GF-D8 (cell line): Measurements from ENCODE around the gene TOGARAM2.

Source experiments
- DNase-seq: peaks from one replicate; lab custom pipeline; 2025; lab: John Stamatoyannopoulos, UW

TOGARAM2 gene

DNA sequence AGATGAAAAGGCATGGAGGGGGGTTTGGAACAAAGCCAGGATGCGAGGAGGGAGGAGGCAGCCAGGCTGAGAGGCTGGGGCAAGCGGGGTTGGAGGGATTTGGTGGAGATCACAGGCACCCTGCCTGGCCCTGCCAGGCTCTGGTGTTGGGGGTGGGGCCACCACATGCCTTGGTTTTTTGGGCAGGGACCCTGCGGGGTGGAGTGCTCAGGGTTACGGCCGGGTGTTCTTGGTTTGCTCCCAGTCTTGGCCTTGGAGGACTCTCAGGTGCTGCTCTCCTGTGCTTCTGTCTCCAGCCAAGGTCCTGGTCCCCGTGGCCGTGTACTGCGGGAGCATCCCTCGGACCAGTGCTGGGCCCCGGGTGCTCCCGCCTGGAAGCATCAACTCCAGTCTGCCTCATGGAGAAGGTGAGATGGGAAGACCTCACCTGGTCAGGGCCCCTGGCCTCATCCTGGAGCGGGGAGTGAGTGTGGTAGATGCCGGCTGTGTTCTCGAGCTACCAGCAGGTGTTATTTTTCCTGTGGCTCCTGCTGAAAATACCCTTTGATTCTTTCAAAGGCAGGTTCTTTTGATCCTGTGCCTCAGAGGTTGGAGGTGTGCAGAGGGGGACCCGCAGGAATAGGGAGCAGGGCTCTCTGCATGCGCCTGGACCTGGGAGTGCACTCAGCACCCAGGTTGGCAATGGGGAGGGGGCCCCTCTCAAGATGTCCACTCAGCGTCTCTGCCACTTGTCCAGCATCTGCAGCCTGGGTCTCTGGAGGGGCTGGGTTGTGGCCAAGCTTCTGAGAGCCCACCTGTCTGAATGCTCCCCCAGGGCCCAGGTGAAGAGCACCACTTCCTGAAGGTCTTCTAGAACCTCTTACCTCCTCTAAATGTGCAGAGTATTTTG, 17.0 kb downstream of the TOGARAM2 start:
- no peak for DNase-seq

DNA sequence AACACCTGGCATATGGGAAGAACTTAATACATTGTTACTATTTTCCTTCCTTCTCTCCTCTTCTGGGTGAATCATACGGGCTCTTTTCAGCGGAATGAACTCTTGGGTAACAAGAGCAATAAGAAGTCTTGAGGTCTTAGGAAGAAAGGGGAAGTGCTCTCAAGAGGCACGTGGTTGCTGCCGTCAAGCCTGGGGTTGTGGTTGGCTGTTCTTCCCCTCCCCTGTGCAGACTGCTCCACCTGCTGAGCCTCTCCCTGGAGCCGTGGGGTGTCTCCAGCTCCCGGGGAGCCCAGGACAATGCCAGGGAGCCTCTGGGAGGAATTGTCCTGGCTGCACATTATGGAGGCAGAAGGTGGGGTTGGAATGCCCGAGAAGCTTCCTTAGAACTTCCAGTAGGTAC, 19.4 kb downstream of the TOGARAM2 start:
- peak; percentile 96 for DNase-seq

DNA sequence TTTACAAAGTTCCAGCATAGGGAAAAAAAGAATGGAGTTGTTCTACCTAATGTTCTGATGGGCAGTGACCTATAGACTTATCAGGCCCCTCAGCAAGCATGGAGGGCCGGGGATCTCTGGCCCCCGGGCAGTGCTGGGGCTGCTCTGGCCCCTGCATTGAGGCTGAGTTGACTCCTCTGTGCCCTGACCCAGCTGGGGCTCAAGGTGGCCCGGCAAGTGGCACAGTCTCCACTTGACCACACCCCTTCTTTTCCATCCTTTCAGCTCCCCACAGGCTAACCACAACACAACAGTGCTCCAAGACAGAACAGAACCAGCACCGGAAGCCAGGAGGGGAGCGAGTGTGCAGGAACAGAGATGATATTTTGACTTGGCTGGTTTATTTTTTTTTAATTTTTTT, 19.9 kb downstream of the TOGARAM2 start:
- DNase-seq: no peak

DNA sequence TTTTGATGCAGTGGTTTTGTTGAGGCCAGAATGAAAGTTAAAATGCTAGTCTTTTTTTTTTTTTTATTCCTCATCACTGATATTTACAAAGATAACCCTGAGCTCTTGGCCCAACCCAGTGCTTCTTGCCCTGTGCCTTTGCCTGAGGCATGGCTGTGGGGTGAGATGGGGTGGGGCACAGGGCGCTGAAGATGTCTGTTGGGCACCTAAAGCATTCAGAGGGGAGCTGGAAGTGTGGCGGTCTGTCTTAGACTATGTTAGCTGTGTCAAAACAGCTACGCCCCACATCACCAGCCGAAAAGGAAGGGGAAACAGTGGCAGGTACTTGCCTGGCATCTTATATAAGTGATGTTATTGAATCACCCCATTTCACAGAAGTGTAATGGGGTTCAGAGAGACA, 20.7 kb downstream of the TOGARAM2 start:
- no peak for DNase-seq

DNA sequence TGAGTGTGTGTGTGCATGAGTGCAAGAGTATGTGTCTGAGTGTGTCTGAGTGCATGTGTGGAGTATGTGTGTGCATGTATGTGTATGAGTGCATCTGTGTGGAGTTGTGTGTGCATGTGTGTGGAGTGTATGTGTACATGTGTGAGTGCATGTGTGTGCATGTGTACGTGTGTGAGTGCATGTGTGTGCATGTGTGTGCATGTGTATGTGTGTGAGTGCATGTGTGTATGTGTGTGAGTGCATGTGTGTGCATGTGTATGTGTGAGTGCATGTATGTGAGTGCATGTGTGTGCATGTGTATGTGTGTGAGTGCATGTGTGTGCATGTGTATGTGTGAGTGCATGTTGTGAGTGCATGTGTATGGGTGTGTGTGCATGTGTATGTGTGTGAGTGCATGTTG, 23.7 kb downstream of the TOGARAM2 start:
- no peak for DNase-seq

DNA sequence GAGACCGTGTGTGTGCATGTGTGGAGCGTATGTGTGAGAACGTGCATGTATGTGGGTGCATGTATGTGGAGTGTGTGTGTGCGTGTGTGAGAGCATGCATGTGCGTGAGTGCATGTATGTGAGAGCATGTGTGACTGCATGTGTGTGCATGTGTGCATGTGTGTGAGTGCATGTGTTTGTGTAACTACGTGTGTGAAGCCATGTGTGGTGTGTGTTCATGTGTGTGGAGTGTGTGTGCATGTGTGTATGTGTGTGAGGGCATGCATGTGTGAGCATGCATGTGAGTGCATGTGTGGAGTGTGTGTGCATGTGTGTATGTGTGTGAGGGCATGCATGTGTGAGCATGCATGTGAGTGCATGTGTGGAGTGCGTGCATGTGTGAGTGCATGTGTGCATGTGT, 24.2 kb downstream of the TOGARAM2 start:
- no peak for DNase-seq

DNA sequence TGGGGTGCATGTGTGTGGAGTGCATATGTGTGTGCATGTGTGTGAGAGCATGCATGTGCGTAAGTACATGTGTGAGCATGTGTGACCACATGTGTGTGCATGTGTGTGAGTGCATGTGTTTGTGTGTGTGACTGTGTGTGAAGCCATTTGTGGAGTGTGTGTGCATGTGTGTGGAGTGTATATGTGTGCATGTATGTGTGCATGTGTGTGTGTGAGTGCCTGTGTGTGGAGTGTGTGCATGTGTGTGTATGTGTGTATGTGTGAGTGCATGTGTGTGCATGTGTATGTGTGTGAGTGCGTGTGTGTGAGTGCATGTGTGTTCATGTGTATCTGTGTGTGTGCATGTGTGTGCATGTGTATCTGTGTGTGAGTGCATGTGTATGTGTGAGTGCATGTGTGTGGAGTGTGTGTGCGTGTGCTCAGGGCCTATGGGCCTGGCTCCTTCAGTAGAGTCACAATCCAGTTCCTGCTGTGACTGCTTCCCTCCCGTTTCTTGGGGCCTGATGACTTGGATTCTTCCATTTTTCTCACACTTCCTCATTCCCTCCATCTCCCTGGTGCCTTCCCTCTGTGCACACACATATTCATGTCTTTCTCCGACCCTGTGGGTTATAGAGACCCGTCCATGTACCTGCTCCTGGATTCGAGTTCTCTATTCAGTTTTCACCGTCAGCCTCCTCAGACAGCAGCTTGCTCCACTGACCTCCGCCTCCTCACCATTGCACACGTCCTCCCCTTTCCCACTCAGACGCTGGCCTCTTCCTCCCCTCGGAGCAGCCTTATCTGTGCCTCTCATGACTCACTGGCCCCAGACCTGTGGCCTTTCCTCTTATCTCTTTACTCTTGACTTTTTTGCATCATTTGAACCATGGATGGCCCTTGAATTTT, 25.2 kb downstream of the TOGARAM2 start:
- DNase-seq: peak; percentile 55

DNA sequence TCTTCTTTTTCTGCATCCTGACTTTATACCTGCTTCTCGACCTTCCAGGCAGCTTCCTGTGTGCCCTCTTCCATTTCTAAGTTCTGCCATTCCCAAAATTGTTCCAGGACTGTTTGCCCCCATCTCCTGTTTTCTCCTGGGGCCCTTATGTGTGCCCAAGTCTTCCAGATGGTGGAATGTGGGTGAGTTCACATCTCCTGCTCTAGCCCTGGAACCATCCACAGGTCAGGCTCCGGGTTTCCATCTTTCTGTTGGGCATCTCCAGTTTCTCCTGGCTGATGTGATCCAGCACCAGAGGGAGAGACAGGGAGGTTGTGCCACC, 25.8 kb downstream of the TOGARAM2 start:
- DNase-seq: no peak

DNA sequence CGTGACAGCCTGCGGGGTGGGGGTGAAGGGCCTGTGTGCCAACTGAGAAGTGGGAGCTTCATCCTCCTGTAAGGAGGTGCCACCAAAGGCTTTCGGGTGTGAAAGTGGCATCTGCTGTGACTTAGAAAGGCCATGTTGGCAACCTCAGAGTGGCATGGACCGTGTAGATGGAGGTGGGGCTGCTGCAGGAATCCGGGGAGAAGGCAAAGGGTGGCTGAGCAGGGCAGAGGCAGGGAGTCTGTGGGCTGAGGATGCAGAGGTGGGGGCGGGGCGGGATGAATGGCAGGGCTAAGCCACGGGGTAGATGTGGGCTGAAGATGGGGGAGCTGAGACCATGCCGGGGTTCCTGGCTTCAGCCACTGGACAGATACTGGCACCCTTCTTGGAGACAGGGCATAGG, 28.2 kb downstream of the TOGARAM2 start:
- DNase-seq: no peak

DNA sequence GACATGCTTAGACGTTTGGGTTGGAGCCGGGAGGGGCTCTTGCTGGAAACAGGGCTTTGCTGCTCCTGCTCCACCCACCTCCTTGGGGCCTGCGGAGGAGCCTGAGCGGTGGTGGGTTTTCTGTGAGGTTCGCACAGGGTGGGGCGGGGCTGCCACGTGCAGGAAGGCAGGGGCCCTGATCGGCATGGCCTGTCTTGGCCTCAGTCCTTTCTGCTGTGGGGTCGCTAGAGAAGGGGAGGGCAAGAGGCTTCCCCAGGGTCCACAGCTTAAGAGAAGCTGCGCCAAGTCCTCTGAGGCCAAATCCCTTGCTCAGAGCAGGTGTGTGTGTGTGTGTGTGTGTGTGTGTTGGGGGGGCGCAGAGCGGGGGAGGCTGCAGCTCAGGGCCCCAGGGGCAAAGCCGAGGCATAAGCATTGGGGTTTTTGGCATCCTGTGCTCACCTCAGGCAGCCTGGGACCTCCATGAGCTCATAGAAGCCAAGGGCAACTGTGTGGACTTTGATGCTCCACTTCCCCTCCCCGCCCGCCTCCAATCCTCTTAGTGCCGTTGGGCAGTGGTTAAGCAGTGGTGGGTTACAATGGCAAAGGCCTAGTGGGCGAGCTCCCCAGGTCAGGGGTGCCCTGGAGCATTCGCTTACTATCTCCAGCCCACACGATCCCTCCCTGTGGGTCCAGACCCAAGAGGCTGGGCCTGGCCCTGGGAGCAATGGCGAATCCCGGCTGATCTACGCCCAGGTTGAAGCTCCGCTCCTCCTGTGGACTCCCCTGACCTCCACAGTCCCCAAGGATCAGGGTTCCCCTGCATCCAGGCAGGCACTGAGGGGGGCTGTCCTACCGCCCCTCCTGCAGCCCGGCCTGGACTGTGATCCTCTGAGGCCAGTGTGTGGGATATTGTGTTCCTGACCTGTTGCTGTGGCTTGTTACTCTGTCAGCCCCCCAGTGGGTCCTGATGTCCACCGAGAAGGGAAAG, 28.9 kb downstream of the TOGARAM2 start:
- DNase-seq: no peak

DNA sequence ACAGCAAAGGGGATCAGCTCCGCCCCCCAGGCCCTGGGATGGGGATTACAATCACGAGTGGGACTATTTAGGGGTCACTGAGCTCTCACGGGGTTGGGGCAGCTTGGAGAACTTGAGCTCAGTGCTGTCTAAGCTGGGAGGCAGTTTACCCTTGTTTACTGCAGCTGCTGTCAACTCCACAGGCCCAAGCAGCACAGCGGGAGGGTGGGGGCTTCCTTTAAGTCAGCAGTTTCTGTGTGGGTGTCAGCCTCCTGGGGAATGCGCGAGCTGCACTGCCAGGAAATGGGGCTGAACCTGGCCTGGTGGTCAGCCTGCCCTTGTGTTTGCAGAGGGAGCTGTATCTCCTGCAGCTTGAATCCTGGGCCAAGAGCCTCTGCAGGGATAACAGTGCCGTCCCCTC, 29.8 kb downstream of the TOGARAM2 start:
- peak; percentile 48 for DNase-seq

DNA sequence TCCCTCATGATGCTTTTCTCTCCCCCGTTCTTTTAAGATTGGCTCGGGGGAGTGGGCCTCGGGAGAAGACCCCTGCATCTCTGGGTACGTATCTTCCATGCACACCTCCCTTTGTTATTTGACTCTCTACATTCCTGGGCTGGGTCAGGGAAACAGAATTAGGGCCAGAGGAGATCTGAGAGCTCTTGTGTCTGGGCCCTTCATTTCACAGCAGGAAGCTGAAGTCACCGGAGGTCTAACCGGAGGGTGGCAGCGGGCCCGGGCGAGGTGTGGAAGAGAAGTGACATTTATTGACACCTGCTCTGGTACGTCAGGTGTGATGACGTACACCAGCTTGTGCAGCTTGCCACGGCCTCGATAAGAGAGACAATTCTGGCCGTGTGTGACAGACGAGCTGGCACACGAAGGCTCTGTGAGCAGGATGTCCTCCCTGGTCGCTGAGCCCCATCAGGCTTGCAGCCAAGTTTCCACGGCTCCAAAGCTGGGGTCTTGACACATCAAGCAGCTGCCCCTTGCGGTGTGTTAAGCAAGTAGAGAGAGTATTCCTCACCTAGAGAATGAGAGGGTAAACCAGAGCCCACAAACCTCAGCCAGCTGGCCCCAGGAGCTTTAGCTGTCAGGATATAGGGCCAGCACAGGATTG, 30.4 kb downstream of the TOGARAM2 start:
- DNase-seq: peak; percentile 91

DNA sequence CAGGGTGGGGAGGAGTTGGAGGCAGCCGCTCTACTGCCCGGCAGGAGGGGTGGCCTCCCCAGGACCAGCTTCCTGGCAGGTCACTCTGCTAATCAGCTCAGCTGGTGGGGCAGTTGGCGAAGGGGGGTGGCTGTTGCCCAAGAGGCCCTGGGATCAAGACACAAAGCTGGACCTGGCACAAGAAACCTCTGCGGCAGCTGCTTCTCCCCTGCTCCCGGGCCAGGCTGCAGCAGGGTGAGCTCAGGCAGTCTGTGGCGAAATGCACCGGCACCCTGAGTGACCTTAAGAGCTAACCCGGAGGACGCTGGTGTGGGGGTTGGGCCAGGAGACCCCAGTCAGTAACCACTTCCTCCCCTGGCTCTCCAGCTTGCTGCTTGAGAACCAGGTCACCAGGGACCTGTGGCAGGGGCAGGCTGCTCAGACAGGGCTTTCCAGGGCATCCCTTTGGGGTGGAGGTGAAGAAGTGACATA, 31.1 kb downstream of the TOGARAM2 start:
- peak; percentile 91 for DNase-seq

DNA sequence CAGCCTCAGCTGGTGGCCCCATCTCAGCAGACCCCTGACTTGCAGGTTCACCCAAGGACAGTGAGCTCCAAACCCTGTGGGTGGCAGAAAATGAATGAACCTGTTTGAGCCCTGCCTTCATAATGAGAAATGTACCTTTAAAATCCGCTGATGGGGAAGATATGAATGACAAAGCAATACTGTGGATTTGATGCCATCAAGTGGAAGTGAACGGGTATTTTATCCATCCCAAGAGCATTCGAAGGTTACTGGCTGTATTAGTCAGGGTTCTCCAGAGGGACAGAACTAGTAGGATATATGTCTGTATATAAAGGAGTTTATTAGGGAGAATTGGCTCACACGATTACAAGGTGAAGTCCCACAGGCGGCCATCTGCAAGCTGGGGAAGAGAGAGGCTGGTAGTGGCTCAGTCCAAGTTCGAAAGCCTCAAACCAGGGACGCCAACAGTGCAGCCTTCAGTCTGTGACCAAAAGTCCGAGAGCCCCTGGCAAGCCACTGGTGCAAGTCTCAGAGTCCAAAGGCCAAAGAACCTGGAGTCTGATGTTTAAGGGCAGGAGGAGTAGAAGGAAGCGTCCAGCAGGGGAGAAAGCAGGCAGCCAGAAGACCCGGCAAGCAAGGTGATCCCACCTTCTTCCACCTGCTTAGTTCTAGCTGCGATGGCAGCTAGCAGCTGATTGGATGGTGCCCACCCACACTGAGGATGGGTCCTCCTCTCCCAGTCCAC, 32.1 kb downstream of the TOGARAM2 start:
- peak; percentile 34 for DNase-seq

DNA sequence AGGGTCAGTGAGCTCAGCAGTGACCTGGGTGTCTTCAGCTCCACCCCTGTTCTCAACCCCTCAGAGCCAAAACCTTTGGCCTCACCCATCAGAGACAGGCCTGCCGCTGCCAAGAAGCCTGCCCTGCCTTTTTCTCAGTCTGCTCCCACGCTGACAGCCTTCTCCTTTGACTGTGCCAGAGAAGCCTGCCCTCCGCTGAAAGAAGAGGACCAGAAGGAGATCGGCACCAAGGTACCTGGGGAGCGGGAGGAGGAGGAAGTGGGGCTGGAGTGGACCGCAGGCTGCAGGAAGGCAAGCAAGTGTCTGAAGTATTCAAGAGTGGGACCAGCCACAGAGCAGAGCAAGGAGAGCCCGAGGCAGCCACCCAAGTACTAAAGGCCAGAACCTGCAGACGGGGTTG, 33.2 kb downstream of the TOGARAM2 start:
- no peak for DNase-seq

DNA sequence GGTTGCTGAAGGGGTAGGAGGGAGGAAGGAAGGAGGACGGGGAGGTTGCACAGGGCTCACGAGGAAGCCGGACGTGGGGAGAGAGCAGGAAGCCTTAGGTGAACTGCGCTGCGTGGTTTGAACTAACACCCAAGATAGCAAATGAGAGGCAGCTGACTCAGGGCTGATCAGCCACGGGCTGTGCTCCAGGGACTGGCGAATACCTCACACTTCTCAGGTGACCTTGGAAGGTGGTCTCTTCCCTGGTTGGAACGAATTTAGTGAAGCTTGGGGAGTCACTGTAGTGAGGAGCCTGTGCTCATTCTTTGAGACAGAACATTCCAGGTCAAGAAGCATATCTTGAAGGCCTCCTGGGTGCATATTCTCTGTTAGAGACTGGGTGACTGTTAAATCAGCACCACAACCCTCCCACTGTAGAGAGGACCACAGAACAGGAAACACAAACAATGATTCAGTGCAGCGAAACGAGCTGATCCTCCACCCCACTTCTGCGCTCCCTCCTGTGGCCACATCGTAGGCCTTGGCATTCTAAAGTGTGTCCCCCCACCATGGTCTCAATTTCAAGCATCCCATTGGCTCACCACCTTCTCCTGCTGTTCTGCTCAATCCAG, 33.8 kb downstream of the TOGARAM2 start:
- DNase-seq: peak; percentile 49

DNA sequence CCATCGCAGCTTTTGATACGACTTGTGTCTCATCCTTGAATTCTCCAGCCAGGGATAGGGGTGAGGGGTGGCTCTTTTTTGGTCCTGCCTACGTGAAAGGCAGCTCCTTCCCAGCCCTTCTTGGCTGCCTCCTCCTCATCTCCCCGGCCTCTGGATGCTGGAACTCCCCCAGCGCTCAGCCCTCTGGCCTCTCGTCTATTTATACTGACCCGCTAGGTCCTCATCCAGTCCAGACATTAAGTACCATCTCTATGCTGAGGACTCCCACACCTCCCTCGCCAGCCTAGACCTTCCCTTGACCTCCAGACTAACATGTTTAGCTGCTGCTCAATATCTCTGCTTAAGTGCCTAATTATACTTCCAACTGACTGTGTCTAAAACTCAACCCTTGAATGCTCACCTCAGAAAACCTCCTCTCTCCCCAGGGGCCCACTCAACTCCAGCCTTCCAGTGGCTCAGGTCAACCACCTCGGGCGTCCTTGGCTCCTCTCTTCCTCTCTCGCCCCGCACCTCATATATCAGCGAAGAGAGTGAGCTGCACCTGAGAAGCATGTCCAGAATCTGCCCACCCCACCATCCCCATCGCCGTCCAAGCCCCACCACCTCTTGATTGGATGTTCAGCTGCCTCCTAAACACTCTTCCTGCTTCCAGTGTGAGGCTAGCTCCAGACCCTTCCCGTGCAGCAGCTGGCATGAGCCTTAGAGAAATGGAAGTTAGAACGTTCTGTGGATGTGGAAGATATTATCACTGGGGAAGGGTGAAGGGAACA, 34.8 kb downstream of the TOGARAM2 start:
- no peak for DNase-seq

DNA sequence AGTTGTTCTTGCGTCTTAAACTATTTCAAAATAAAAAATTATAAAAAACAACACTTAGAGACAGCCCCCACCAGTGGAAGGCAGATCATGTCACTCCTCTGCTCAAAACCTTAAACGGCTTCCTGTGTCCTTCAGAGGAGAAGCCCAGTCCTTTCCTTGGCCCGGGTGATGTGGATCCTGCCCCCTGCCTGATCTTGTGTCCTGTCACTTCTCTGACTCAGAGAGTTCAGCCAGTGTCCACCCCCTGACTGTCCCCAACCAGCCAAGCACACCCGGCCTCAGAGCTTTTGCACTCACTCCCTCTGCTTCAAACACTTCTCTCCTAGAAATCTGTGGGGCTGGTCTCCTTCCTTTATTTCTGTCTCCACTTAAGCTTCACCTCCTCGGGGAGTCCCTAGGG, 35.4 kb downstream of the TOGARAM2 start:
- DNase-seq: no peak

DNA sequence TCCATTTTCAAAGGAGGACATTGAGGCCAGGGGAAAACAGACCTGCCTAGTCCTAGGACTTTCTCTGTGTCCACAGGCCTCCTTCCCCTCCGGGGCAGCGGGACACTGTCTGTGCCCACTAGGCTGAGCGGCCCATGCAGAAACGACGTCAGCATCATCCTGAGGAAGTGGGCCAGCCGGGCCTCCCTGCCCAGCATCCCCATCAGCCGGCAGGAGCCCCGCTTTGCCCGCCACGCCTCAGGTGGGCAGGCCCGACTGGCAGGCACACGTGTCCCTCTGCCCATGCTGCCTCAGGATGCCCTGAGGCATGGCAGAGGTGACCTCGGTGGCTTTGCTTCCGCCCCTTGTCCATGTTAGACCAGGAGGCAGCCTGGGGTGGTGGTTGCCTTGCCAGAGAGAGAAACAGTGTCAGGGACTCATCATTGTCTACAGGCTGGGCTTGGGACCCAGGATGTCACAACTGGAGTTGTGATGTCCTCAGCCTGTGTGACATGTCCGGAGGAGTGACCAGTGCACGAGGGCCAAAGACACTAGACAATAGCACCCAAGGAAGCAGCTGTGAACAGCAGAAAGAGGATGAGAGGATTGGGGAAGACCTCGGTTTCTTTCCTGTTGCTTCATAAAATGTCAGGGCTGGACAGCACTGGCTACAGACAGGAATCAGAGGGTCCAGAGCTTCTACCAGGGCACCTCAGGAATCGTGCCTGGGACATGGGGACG, 36.8 kb downstream of the TOGARAM2 start:
- no peak for DNase-seq
